Nephron (organoid): ENCODE results near the gene GALNT3.

ENCODE experiments used
- H3K27ac Mint-ChIP-seq, 3 experiments: 2 replicates each; pipeline ENCODE4 v1.8.0; 2020; ENCODE audit warnings: mixed read lengths in 3 of 3, mild to moderate bottlenecking in 2 of 3, moderate library complexity in 1 of 3
- H3K27me3 Mint-ChIP-seq: 2 replicates; pipeline ENCODE4 v1.8.0; 2021; ENCODE audit warnings: low read depth, mild to moderate bottlenecking, moderate library complexity, mixed read lengths
- H3K36me3 Mint-ChIP-seq: 2 replicates; pipeline ENCODE4 v1.8.0; 2020; ENCODE audit warnings: low read depth, mixed read lengths
- H3K4me1 Mint-ChIP-seq: 2 replicates; pipeline ENCODE4 v1.8.0; 2020; ENCODE audit warnings: mixed read lengths
- H3K4me3 Mint-ChIP-seq, 3 experiments: 2 replicates each; pipeline ENCODE4 v1.8.0; 2020; ENCODE audit warnings: mild to moderate bottlenecking in 3 of 3, mixed read lengths in 3 of 3, moderate library complexity in 2 of 3
- H3K9me3 Mint-ChIP-seq: 2 replicates; pipeline ENCODE4 v1.8.0; 2020; ENCODE audit warnings: mixed read lengths
- TF ChIP-seq, protein P1 (sequence below), 3 experiments: fragments of 200-600 bp; sonication (generic); IDR thresholded peaks; one replicate each; pipeline ENCODE4 v1.5.0; 2021; ENCODE audit warnings: antibody characterized with exemption in 3 of 3; ENCODE audit not compliant: unreplicated experiment in 3 of 3

Gene GALNT3

DNA sequence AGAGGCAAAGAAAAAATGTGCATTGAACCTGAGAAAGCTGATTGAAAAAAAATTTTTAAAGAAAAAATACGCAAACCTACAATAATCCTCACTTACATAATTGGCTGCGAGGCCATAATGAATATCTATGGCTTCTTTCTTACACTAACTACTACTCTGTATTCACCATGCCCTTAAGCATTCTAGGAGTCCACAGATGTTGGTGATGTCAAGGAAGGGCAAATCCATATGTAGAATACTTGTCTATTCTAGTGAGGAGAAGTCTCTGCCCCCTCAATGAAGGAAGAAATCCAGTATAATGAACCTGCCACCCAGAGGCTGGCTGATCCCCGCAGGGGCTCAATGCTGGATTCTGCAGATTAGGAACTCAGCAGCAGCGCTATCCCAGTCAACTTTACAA is 14.3 kb downstream of the GALNT3 start:
- H3K4me1 Mint-ChIP-seq, result peaks cover 4% of the 10 kb centered on the region
- TF ChIP-seq, protein P1, sequence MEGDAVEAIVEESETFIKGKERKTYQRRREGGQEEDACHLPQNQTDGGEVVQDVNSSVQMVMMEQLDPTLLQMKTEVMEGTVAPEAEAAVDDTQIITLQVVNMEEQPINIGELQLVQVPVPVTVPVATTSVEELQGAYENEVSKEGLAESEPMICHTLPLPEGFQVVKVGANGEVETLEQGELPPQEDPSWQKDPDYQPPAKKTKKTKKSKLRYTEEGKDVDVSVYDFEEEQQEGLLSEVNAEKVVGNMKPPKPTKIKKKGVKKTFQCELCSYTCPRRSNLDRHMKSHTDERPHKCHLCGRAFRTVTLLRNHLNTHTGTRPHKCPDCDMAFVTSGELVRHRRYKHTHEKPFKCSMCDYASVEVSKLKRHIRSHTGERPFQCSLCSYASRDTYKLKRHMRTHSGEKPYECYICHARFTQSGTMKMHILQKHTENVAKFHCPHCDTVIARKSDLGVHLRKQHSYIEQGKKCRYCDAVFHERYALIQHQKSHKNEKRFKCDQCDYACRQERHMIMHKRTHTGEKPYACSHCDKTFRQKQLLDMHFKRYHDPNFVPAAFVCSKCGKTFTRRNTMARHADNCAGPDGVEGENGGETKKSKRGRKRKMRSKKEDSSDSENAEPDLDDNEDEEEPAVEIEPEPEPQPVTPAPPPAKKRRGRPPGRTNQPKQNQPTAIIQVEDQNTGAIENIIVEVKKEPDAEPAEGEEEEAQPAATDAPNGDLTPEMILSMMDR (IDR thresholded peaks at IDR 0.05; ENCODE audit: unreplicated experiment in 3 of 3), result no peak

DNA sequence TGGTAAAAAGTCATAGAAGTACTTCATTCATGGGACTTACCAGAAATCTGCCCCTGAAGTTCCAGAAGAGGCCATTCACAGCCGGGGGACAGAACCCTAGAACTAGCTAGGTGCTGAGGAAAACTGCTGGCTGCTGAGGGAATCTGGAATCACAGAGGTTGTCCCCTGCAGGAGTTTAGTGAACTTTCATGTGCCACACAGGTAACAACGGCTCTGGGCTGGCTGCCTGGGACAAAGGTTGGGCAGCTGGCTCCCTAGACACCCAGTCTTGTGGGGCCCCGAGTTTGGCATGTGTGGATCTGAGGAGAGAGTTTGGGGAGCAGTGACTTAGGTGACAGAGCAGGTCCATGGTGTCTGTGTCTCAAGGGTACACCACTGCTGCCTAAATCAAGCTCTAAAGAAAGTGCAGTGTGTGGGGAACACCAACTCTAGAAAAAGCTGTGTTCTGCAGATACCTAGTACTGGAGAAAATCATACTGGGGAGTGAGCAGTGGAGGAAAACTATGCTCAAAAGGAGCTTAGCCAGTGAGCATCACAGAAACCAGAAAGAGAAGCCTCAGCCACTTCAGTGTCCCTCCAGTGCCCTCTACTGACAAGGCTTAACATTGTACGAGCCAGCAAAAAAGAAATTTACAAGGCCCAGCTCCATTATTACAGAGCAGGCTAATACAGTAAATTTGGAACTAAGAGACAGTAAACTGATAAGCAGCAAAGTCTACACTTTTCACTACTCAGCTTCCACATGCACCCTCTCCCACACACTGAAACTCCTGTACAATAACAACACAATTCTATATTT is 15.2 kb downstream of the GALNT3 start:
- TF ChIP-seq, protein P1 (IDR thresholded peaks at IDR 0.05; ENCODE audit: unreplicated experiment in 3 of 3), result no peak
- peaks cover 8% of the 10 kb centered on the region for H3K36me3 Mint-ChIP-seq
- no peak overlapping the region for H3K4me3 Mint-ChIP-seq
- peaks cover 4% of the 10 kb centered on the region for H3K4me1 Mint-ChIP-seq
- no peaks in the 10 kb centered on the region for H3K27me3 Mint-ChIP-seq
- H3K9me3 Mint-ChIP-seq, result peaks cover 2% of the 10 kb centered on the region
- H3K27ac Mint-ChIP-seq, result no peak overlapping the region

More for the DNA sequence above, 14.3 kb downstream of the GALNT3 start:
- Mint-ChIP-seq H3K9me3 (peaks cover 2% of the 10 kb centered on the region), H3K27me3 (no peaks in the 10 kb centered on the region), H3K27ac (no peak overlapping the region), H3K36me3 (peaks cover 8% of the 10 kb centered on the region), H3K4me3 (no peak overlapping the region)

DNA sequence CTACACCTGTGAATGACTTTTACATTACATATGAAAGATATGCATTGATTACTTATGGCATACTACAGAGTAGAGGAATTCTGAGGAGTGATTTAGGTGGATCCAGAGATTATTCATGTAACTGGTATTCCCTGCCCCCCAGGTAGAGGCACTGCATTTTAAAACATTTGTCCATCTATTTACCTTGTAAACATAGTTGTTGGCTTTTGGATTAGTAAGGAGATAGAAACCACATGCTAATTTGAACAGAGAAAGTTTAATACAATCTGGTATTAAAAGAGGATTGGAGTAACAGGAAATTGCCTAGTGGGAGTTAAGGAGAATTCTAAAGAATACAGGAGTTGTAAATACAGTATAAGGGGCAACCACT is 15.9 kb downstream of the GALNT3 start:
- H3K36me3 Mint-ChIP-seq, result peaks cover 8% of the 10 kb centered on the region
- no peak overlapping the region for H3K4me3 Mint-ChIP-seq

DNA sequence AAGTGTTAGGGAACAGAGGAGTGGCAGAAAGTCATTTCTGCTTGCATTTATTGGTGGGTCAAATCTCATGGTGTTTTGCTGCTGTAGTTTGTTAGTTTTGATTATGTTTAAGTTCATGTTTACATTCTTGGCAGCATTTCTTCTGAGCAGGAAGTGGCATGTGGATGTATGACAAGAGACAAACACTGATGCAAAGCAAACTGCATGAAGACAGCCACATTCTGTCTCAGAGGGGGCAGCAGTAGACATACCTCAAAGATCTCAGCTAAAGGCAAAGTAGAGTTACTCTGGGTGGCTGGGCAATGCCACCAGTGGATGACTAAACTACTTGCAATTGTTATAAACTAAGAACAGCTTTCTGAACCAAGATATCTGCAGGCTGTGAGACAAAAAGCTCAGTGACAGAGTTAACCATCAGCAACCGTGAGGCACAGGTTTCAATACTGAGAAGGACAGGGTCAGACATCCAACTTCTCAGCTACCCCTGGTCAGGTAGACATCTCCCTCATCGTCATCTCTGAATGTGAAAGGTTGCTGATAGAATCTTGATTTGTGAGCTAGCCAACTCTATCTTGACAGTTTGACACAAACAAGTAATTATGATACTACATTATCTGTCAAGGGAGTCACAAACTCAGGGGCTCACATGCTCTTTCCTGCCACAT is 16.4 kb downstream of the GALNT3 start:
- Mint-ChIP-seq H3K27me3 (no peaks in the 10 kb centered on the region), H3K36me3 (peaks cover 8% of the 10 kb centered on the region), H3K27ac (no peak overlapping the region), H3K4me3 (no peak overlapping the region), H3K9me3 (peaks cover 2% of the 10 kb centered on the region), H3K4me1 (peaks cover 4% of the 10 kb centered on the region)
- TF ChIP-seq, protein P1 (IDR thresholded peaks at IDR 0.05; ENCODE audit: unreplicated experiment in 3 of 3), result no peak

More for the DNA sequence above, 15.9 kb downstream of the GALNT3 start:
- TF ChIP-seq, protein P1 (IDR thresholded peaks at IDR 0.05; ENCODE audit: unreplicated experiment in 3 of 3), result no peak
- Mint-ChIP-seq H3K27ac (no peak overlapping the region), H3K9me3 (peaks cover 2% of the 10 kb centered on the region), H3K4me1 (peaks cover 4% of the 10 kb centered on the region), H3K27me3 (no peaks in the 10 kb centered on the region)

DNA sequence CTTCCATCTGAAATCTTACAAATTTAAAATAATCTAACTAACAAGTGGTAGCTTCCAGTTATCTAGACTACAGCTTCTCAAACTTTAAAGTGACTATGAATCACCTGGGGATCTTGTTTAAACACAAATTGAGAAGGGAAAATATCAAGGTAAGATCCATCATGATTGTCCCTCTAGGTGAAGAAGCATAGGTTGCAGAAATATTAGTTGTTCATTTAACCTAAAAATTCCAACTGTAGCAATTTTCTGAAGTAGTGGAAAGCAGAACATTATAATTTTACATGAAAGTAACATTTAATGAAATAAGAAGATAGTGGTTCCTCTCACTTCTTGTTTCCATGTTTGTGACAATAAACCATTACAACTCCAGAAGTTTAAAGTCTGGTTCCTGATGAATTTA is 17.3 kb downstream of the GALNT3 start:
- H3K4me1 Mint-ChIP-seq, result peaks cover 4% of the 10 kb centered on the region
- H3K27me3 Mint-ChIP-seq, result no peaks in the 10 kb centered on the region
- no peak overlapping the region for H3K4me3 Mint-ChIP-seq
- H3K36me3 Mint-ChIP-seq, result peaks cover 8% of the 10 kb centered on the region
- H3K9me3 Mint-ChIP-seq, result peaks cover 2% of the 10 kb centered on the region
- no peak overlapping the region for H3K27ac Mint-ChIP-seq
- TF ChIP-seq, protein P1 (IDR thresholded peaks at IDR 0.05; ENCODE audit: unreplicated experiment in 3 of 3), result no peak
